PFSK-1 (cell line): ENCODE measurements around the gene NRAP.

Experiments
- FOXP2 ChIP-seq: optimal IDR thresholded peaks from 2 replicates; pipeline ENCODE3; 2011; ENCODE audit warnings: borderline replicate concordance, control low read depth, inconsistent platforms; ENCODE audit not compliant: insufficient read depth; ENCODE audit errors: extremely low read length, extremely low read depth
- POLR2AphosphoS5 ChIP-seq: IDR thresholded peaks from 2 replicates; pipeline ENCODE4 v1.6.1; 2012; ENCODE audit warnings: low read depth, mild to moderate bottlenecking, control low read depth, low read length, moderate library complexity
- SIN3A ChIP-seq: IDR thresholded peaks from 2 replicates; pipeline ENCODE4 v1.6.1; 2012; ENCODE audit warnings: mild to moderate bottlenecking, low read length, moderate library complexity, borderline replicate concordance; ENCODE audit not compliant: insufficient read depth
- TAF1 ChIP-seq: IDR thresholded peaks from 2 replicates; pipeline ENCODE4 v1.6.1; 2012; ENCODE audit warnings: low read length, control low read depth, borderline replicate concordance; ENCODE audit not compliant: insufficient read depth
- TF ChIP-seq, protein P1 (sequence below), 2 experiments: IDR thresholded peaks; 2 replicates each; pipeline versions ENCODE4 v1.6.1 to v1.8.0; 2011 to 2012; ENCODE audit warnings: low read depth in 2 of 2, low read length in 2 of 2, control low read depth in 1 of 2, inconsistent platforms in 1 of 2, mild to moderate bottlenecking in 1 of 2, moderate library complexity in 1 of 2; ENCODE audit not compliant: insufficient read depth in 1 of 2

The NRAP gene

DNA sequence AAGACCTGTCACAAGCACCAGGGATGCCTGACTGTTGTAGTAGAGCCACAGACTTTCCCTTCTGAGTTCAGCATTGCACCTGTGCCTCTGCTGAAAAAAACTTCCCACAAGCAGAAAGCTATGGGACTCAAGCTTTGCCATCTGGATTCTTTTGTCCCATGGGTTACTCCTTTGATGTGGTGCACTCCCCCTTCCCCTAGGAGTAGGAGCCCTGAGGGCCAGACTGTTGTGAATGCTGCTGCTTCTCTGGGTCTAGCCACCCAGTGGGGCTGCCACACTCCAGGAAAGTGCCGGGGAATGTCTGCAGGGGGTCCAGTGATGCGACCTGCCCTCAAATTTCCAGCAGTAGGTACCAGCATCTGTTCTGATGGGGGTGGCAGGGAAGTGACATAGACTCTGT lies 27.5 kb upstream of the NRAP start:
- no peak for TF ChIP-seq FOXP2
- no peak for TF ChIP-seq SIN3A
- no peak for TF ChIP-seq TAF1
- TF ChIP-seq POLR2AphosphoS5, result no peak
- TF ChIP-seq, protein P1, sequence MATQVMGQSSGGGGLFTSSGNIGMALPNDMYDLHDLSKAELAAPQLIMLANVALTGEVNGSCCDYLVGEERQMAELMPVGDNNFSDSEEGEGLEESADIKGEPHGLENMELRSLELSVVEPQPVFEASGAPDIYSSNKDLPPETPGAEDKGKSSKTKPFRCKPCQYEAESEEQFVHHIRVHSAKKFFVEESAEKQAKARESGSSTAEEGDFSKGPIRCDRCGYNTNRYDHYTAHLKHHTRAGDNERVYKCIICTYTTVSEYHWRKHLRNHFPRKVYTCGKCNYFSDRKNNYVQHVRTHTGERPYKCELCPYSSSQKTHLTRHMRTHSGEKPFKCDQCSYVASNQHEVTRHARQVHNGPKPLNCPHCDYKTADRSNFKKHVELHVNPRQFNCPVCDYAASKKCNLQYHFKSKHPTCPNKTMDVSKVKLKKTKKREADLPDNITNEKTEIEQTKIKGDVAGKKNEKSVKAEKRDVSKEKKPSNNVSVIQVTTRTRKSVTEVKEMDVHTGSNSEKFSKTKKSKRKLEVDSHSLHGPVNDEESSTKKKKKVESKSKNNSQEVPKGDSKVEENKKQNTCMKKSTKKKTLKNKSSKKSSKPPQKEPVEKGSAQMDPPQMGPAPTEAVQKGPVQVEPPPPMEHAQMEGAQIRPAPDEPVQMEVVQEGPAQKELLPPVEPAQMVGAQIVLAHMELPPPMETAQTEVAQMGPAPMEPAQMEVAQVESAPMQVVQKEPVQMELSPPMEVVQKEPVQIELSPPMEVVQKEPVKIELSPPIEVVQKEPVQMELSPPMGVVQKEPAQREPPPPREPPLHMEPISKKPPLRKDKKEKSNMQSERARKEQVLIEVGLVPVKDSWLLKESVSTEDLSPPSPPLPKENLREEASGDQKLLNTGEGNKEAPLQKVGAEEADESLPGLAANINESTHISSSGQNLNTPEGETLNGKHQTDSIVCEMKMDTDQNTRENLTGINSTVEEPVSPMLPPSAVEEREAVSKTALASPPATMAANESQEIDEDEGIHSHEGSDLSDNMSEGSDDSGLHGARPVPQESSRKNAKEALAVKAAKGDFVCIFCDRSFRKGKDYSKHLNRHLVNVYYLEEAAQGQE (IDR thresholded peaks at IDR 0.05; ENCODE audit: insufficient read depth in 1 of 2, low read depth in 2 of 2, low read length in 2 of 2), result no peak

DNA sequence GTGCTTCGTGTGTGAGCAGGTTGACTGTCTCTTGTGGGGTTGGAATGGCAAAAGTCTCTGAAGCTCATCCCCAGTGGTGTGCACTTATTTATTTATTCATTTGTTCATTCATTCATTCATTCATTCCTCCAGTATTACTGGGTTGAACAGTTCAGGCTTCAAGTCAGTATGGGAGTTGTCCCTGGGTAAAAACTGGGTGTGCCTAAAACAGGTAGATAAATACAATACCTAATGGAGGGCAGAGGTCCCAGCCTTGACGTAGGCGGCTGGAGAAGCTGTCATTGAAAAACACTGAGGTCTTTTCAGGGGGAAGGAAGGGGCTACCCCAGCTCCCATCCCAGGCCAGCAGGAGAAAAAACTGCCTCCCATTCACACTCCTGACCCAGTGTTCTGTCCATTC lies 26.9 kb upstream of the NRAP start:
- TF ChIP-seq FOXP2 (no peak), POLR2AphosphoS5 (no peak), TAF1 (no peak), SIN3A (no peak)
- TF ChIP-seq, protein P1 (IDR thresholded peaks at IDR 0.05; ENCODE audit: insufficient read depth in 1 of 2, low read depth in 2 of 2, low read length in 2 of 2), result no peak

DNA sequence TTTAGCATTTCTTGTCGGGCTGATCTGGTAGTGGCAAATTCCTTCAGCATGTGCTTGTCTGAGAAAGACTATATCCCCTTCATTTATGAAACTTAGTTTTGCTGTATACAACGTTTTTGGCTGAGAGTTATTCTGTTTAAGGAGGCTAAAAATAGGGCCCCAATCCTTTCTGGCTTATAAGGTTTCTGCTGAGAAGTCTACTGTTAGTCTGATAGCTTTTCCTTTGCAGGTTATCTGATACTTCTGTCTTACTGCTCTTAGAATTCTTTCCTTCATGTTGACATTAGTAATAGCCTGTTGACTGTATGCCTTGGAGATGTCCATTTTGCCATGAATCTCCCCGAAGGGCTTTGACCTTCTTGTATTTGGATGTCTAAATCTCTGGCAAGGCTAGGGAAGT lies 25.7 kb upstream of the NRAP start:
- TF ChIP-seq POLR2AphosphoS5, result no peak

DNA sequence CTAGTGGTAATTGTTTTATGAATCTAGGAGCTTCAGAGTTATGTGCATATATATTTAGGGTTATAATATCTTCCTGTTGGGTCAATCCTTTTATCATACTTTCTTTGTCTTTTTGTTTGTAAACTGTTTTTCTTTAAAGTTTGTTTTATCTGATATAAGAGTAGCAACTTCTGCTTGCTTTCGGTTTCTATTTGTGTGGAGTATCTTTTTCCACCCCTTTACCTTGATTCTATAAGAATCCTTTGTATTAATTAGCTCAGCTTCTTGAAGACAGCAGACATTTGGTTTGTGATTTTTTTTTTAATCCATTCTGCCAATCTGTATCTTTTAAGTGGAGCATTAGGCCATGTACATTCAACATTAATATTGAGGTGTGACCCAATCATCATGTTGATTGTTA lies 25.2 kb upstream of the NRAP start:
- TF ChIP-seq TAF1, result no peak
- no peak for TF ChIP-seq POLR2AphosphoS5
- TF ChIP-seq FOXP2, result no peak
- TF ChIP-seq SIN3A, result no peak
- TF ChIP-seq, protein P1 (IDR thresholded peaks at IDR 0.05; ENCODE audit: insufficient read depth in 1 of 2, low read depth in 2 of 2, low read length in 2 of 2), result no peak

DNA sequence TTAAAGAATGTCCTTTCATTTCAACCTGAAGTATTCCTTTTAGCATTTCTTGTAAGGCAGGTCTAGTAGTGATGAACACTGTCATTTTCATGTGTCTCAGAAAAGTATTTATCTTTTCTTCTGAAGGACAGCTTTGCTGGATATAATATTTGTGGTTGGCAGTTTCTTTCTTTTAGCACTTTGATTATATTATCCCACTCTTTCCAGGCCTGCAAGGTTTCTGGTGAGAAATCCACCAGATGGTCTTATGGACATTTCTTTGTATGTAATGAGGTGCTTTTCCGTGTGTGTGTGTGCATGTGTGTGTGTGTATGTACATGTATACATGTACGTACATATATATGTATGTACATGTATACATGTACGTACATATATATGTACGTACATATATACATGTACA lies 23.2 kb upstream of the NRAP start:
- no peak for TF ChIP-seq SIN3A
- TF ChIP-seq TAF1, result no peak
- TF ChIP-seq FOXP2, result no peak
- no peak for TF ChIP-seq POLR2AphosphoS5
- TF ChIP-seq, protein P1 (IDR thresholded peaks at IDR 0.05; ENCODE audit: insufficient read depth in 1 of 2, low read depth in 2 of 2, low read length in 2 of 2), result no peak

DNA sequence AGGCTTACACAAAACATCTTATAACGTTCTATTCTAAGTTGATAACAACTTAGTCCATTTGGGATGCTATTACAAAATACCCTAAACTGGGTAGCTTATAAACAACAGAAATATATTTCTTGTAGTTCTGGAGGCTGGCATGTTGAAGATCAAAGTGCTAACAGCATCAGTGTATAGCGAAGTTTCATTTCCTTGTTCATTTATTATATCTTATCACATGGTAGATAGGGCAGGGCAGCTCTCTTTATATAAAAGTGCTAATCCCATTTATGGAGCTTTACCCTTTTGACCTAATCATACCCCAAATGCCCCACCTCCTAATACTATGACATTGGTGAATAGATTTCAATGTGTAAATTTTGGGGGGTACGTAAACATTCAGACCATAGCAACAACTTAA lies 22.2 kb upstream of the NRAP start:
- TF ChIP-seq, protein P1 (IDR thresholded peaks at IDR 0.05; ENCODE audit: insufficient read depth in 1 of 2, low read depth in 2 of 2, low read length in 2 of 2), result no peak
- TF ChIP-seq FOXP2, result no peak
- TF ChIP-seq POLR2AphosphoS5, result no peak
- TF ChIP-seq SIN3A, result no peak
- no peak for TF ChIP-seq TAF1
